ENCODE measurements around the gene PODXL. TPM values are rescaled to one million over a fixed set of nuclear protein-coding genes. Genes with fewer than 3 reads are reported as not detected.

The PODXL gene
- total RNA-seq, 1 experiment from 2014 or later: 32.3 TPM

- DNase-seq (ENCODE audit: low read depth, low spot score): no peak
- Histone ChIP-seq H3K27me3 (ENCODE audit: control insufficient read depth, insufficient read depth, low read length) (no peaks in the 10 kb centered on the region), H3K9me3 (ENCODE audit: control insufficient read depth, insufficient read depth, low read depth, low read length) (no peaks in the 10 kb centered on the region), H3K27ac (ENCODE audit: low read length) (no peak overlapping the region), H3K4me3 (ENCODE audit: low read depth in 2 of 2, low read length in 2 of 2) (no peak overlapping the region), H3K36me3 (ENCODE audit: control insufficient read depth, insufficient read depth, low read length) (no peaks in the 10 kb centered on the region), H3K4me1 (ENCODE audit: control insufficient read depth, insufficient read depth, low read length) (no peaks in the 10 kb centered on the region)
- no TSS peak for BruUV-seq (replicated peaks)
- no peak for ATAC-seq
- ChIA-PET POLR2A (no interaction called here), CTCF (interaction anchor here (0.6 kb wide), 1 partner anchor 23 kb away, joined by 3 read pairs; no protein-coding TSS in a partner anchor)
- intact Hi-C loops (cut with micrococcal nuclease; ENCODE audit: unreplicated experiment): no loop called here
- TF ChIP-seq CTCF (IDR thresholded peaks at IDR 0.05) (no peak), TCF7L2 (IDR thresholded peaks at IDR 0.05; ENCODE audit: low read depth, low read length) (no peak)
- in situ Hi-C loops (cut with HindIII; ENCODE audit: low pct_unique_long_range_greater_than_20kb, low sequenced_read_pairs): no loop called here
These were observed 32.3 kb downstream of the PODXL start for GRCh38 chr7:131524115-131524514.

DNA sequence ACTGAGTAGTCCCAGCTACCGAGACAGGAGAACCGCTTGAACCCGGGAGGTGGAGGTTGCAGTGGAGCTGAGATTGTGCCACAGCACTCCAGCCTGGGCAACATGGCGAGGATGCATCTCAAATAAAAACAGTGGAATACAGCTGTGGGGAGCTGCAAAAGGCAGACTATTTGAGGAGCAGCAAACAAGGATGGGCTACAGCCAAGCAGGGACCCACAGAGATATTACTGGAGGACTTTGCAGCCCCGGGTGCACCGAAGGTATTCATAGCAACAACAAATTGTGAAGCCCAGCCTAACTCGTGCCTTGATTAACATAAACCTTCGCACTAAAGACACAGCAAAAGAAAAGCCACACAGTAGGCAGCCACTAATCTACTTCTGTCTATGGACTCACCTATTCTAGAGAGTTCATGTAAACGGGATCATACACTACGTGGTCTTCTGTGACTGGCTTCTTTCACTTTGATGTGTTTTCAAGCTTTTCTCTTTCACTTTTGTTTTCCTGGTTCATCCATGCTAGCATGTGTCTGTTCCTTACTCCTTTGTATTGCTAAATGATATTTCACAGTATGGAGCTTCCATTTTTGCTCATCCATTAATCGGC, 34.0 kb downstream of the PODXL start:
- BruUV-seq (replicated peaks): no TSS peak
- H3K9me3 ChIP-seq (ENCODE audit: control insufficient read depth, insufficient read depth, low read depth, low read length): no peaks in the 10 kb centered on the region
- CTCF ChIA-PET: interaction anchor here (0.5 kb wide), 1 partner anchor 24 kb away, joined by 7 read pairs; no protein-coding TSS in a partner anchor
- DNase-seq (ENCODE audit: low read depth, low spot score) (no peak), ATAC-seq (peak; percentile 55)
- TF ChIP-seq REST (IDR thresholded peaks at IDR 0.05; ENCODE audit: insufficient read depth in 1 of 2, low read depth in 2 of 2, low read length in 1 of 2): no peak
- no peak for TF ChIP-seq POLR2AphosphoS5 (IDR thresholded peaks at IDR 0.05; ENCODE audit: low read depth, low read length)
- TF ChIP-seq TCF7L2 (IDR thresholded peaks at IDR 0.05; ENCODE audit: low read depth, low read length): no peak
- no peak for TF ChIP-seq SIN3A (IDR thresholded peaks at IDR 0.05; ENCODE audit: borderline replicate concordance, insufficient read depth, low read depth, low read length)
- TF ChIP-seq CTCF (IDR thresholded peaks at IDR 0.05): no peak
- POLR2A ChIA-PET: no interaction called here
- in situ Hi-C loops (cut with HindIII; ENCODE audit: low pct_unique_long_range_greater_than_20kb, low sequenced_read_pairs): no loop called here
- H3K4me3 ChIP-seq (ENCODE audit: low read depth in 2 of 2, low read length in 2 of 2): peak overlapping the region in 1 of 2 experiments; percentile 30; a peak in 2 of 4 replicates
- no peaks in the 10 kb centered on the region for H3K4me1 ChIP-seq (ENCODE audit: control insufficient read depth, insufficient read depth, low read length)
- H3K36me3 ChIP-seq (ENCODE audit: control insufficient read depth, insufficient read depth, low read length): no peaks in the 10 kb centered on the region
- no peak overlapping the region for H3K27ac ChIP-seq (ENCODE audit: low read length)
- no peaks in the 10 kb centered on the region for H3K27me3 ChIP-seq (ENCODE audit: control insufficient read depth, insufficient read depth, low read length)
- intact Hi-C loops (cut with micrococcal nuclease; ENCODE audit: unreplicated experiment): no loop called here
